ENCODE results near the gene BICRA. TPM values are rescaled to one million over a fixed set of nuclear protein-coding genes. Genes with fewer than 3 reads are reported as not detected.
A peak's percentile ranks its signal among the peaks of the same experiment; 100 is the strongest.

BICRA gene
- total RNA-seq, 1 donor from 2014 or later, result 55.5 TPM

- Mint-ChIP-seq H3K9me3 (ENCODE audit: unreplicated experiment) (peaks cover 6% of the 10 kb centered on the region), H3K36me3 (ENCODE audit: unreplicated experiment) (no peaks in the 10 kb centered on the region), H3K4me1 (ENCODE audit: low read depth, unreplicated experiment) (peaks cover 26% of the 10 kb centered on the region), H3K4me3 (ENCODE audit: unreplicated experiment) (peak overlapping the region; percentile 89), H3K27me3 (ENCODE audit: unreplicated experiment) (peaks cover 2% of the 10 kb centered on the region), H3K27ac (ENCODE audit: unreplicated experiment) (peak overlapping the region; percentile 92)
- no peak for TF ChIP-seq CTCF (IDR thresholded peaks at IDR 0.05; ENCODE audit: partially characterized antibody, unreplicated experiment)
- DNase-seq, result peak; percentile 74
These were observed 1.3 kb downstream of the BICRA start for GRCh38 chr19:47609906-47610894.

- no peak for DNase-seq
- peak overlapping the region; percentile 92 for H3K27ac Mint-ChIP-seq (ENCODE audit: unreplicated experiment)
- H3K4me1 Mint-ChIP-seq (ENCODE audit: low read depth, unreplicated experiment), result peaks cover 28% of the 10 kb centered on the region
- H3K36me3 Mint-ChIP-seq (ENCODE audit: unreplicated experiment), result no peaks in the 10 kb centered on the region
- H3K4me3 Mint-ChIP-seq (ENCODE audit: unreplicated experiment), result peak overlapping the region; percentile 89
- H3K27me3 Mint-ChIP-seq (ENCODE audit: unreplicated experiment), result peaks cover 2% of the 10 kb centered on the region
- peaks cover 6% of the 10 kb centered on the region for H3K9me3 Mint-ChIP-seq (ENCODE audit: unreplicated experiment)
- no peak for TF ChIP-seq CTCF (IDR thresholded peaks at IDR 0.05; ENCODE audit: partially characterized antibody, unreplicated experiment)
These were observed 2.0 kb downstream of the BICRA start for GRCh38 chr19:47610902-47611301.

- Mint-ChIP-seq H3K4me1 (ENCODE audit: low read depth, unreplicated experiment) (peaks cover 30% of the 10 kb centered on the region), H3K36me3 (ENCODE audit: unreplicated experiment) (no peaks in the 10 kb centered on the region), H3K9me3 (ENCODE audit: unreplicated experiment) (peaks cover 6% of the 10 kb centered on the region), H3K4me3 (ENCODE audit: unreplicated experiment) (peak overlapping the region; percentile 54), H3K27me3 (ENCODE audit: unreplicated experiment) (peaks cover 2% of the 10 kb centered on the region), H3K27ac (ENCODE audit: unreplicated experiment) (peak overlapping the region; percentile 77)
- peak; percentile 37 for DNase-seq
- no peak for TF ChIP-seq CTCF (IDR thresholded peaks at IDR 0.05; ENCODE audit: partially characterized antibody, unreplicated experiment)
These were observed 4.5 kb downstream of the BICRA start for GRCh38 chr19:47613165-47614020.

GRCh38 chr19:47614021-47614295, 5.0 kb downstream of the BICRA start:
- Mint-ChIP-seq H3K4me3 (ENCODE audit: unreplicated experiment) (peak overlapping the region; percentile 54), H3K27ac (ENCODE audit: unreplicated experiment) (peak overlapping the region; percentile 77)
- DNase-seq, result no peak

More at GRCh38 chr19:47614021-47614295, 5.0 kb downstream of the BICRA start:
- Mint-ChIP-seq H3K9me3 (ENCODE audit: unreplicated experiment) (peaks cover 6% of the 10 kb centered on the region), H3K36me3 (ENCODE audit: unreplicated experiment) (no peaks in the 10 kb centered on the region), H3K4me1 (ENCODE audit: low read depth, unreplicated experiment) (peaks cover 30% of the 10 kb centered on the region), H3K27me3 (ENCODE audit: unreplicated experiment) (peaks cover 2% of the 10 kb centered on the region)
- no peak for TF ChIP-seq CTCF (IDR thresholded peaks at IDR 0.05; ENCODE audit: partially characterized antibody, unreplicated experiment)
